Stimulated activated CD4-positive, alpha-beta T cell treated with anti-CD3 and anti-CD28 coated beads, Interleukin-4, amount 100 ng/mL, for 24 hours (primary cell): ENCODE measurements around the gene RPL13A.

Source experiments
- DNase-seq: peaks from one replicate; pipeline ENCODE4 v3.0.0-alpha.2; 2020

RPL13A gene

GRCh38 chr19:49486710-49487276 lies 615 bp upstream of the RPL13A start:
- DNase-seq, result no peak

- DNase-seq, result peak; percentile 41
These were observed 846 bp downstream of the RPL13A start for GRCh38 chr19:49488046-49488862.

DNA sequence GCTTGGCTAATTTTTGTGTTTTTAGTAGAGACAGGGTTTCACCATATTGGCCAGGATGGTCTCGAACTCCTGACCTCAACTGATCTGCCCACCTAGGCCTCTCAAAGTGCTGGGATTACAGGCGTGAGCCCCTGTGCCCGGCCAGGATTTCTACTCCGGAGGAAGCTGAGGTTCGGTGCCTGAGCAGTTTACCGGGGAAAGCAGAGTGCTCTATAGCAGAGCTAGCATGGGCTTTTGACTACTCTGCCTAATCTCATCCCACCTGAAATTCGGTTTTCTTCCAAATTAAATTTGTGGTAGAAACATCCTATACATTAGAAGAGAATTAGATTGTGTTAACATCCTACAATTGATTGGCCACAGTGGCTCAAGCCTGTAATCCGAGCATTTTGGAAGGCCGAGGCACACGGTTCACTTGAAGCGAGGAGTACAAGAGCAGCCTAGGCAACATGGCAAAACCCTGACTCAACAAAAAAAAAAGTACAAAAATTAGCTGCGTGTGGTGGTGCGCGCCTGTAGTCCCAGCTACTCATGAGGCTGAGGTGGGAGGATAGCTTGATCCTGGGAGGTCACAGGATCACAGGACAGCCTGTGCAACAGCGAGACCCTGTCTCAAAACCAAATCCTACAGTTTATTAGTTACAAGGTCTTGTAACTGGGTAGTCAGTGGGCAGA lies 1.6 kb downstream of the RPL13A start:
- DNase-seq, result no peak

- DNase-seq, result peak; percentile 61
These were observed 2.3 kb downstream of the RPL13A start for GRCh38 chr19:49489601-49490167.

GRCh38 chr19:49490287-49491029 lies 3.0 kb downstream of the RPL13A start:
- DNase-seq, result no peak

DNA sequence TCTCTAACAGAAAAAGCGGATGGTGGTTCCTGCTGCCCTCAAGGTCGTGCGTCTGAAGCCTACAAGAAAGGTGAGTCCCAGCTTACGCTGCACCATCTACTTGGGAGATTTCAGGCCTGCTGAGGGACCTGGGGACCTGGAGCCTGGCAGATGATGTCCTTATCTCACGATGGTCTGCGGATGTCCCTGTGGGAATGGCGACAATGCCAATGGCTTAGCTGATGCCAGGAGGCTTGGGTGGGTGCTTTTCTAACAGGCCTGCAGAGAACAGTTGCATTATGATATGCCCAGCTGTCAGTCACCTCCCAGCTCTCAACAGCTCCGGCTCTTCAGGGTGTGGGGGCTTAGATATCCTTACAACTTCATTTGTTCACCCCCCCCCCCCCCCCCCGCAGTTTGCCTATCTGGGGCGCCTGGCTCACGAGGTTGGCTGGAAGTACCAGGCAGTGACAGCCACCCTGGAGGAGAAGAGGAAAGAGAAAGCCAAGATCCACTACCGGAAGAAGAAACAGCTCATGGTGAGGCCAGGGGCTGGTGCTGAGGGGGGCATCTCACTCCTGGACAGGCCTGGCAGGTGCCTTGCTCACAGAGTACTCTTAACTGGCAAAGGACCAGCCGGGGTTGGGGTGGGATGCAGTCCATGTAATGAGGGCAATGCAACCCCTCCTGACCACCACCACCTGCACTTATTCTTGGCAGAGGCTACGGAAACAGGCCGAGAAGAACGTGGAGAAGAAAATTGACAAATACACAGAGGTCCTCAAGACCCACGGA lies 3.8 kb downstream of the RPL13A start:
- no peak for DNase-seq

DNA sequence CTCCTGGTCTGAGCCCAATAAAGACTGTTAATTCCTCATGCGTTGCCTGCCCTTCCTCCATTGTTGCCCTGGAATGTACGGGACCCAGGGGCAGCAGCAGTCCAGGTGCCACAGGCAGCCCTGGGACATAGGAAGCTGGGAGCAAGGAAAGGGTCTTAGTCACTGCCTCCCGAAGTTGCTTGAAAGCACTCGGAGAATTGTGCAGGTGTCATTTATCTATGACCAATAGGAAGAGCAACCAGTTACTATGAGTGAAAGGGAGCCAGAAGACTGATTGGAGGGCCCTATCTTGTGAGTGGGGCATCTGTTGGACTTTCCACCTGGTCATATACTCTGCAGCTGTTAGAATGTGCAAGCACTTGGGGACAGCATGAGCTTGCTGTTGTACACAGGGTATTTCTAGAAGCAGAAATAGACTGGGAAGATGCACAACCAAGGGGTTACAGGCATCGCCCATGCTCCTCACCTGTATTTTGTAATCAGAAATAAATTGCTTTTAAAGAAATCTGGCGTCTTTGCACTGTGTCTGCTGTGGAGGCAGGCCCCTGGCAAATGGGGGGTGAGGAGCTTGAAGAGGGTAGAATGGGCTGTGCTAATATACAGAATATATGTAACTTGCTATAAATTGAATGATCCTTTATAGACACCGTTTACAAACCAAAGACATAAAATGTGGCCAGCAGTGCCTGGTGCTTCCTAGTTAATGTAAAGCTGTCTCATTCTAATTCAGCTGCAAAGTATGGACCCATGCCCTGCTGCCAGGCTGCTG lies 4.6 kb downstream of the RPL13A start:
- DNase-seq, result no peak

GRCh38 chr19:49492573-49493405 lies 5.4 kb downstream of the RPL13A start:
- DNase-seq, result peak; percentile 46

GRCh38 chr19:49496574-49497008 lies 9.2 kb downstream of the RPL13A start:
- DNase-seq, result no peak

DNA sequence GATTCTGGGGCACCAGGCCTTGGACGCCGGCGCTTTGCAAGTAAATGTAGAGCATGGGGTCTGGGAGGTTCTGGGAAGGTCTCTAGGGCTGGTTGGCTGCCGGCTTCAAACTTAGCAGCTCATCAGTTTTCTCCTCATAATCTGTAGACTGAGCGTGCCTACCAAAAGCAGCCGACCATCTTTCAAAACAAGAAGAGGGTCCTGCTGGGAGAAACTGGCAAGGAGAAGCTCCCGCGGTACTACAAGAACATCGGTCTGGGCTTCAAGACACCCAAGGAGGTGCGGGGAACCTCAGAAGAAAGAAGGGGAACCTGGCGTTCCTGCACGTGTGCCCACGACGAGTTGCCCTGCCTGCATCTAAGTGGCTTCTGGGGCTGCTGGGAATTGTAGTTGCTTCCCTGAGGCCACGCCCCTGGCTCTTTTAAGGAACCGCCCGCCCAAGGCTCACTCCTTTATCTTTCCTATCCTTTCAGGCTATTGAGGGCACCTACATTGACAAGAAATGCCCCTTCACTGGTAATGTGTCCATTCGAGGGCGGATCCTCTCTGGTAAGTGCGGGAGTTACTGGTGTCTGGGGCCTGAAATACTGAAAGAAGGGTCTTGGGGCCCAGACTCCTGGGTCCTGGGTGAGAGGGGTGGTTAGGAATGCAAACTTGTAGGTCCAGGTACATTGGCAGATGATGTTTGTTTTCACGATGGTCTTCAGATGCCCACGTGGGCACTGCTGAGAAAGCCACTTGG lies 9.8 kb downstream of the RPL13A start:
- peak; percentile 84 for DNase-seq

- DNase-seq, result peak; percentile 26
These were observed 10.3 kb downstream of the RPL13A start for GRCh38 chr19:49497789-49498103.

DNA sequence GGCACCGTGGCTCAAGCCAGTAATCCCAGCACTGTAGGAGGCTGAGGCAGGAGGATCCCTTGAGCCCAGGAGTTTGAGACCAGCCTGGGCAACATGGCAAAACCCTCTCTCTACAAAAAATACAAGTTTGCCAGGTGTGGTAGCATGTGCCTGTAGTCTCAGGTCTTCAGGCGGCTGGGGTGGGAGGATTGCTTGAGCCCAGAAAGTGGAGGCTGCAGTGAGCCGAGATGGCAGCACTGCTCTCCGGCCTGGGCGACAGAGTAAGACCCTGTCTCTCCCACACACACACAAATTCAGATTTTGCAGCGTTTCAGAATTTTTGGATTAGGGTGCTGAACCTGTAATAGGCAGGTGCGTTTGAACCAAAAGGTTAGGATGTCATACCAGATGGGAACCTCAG lies 11.1 kb downstream of the RPL13A start:
- peak; percentile 12 for DNase-seq

GRCh38 chr19:49499030-49499670 lies 11.7 kb downstream of the RPL13A start:
- DNase-seq, result peak; percentile 41

- DNase-seq, result peak; percentile 50
These were observed 15.6 kb downstream of the RPL13A start for GRCh38 chr19:49502866-49503581.

GRCh38 chr19:49503582-49503962 lies 16.2 kb downstream of the RPL13A start:
- DNase-seq, result no peak

DNA sequence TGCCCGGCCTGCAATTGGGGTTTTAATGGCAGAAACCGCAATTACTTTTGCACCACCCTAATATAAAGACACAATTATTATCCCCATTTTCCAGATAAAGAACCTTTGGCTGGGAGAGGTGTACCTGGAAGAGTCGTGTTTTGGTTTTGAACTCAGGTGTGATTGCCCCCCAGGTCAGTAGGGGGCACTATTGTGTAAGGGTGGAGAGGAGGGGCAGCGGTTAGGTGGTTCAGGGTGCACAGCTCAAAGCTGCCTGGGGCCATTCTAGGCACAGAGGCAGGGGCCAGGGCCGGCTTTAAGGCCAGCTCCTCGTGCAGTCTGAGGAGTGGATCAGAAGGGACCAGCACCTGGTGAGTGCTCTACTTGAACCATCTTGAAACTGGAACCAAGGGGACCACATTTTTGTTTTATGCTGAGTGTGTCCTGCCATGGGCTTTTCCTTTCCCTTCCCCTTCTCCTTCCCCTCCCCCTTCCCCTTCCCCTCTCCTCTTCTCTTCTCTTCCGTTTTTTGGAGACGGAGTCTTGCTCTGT lies 19.2 kb downstream of the RPL13A start:
- DNase-seq, result peak; percentile 81

DNA sequence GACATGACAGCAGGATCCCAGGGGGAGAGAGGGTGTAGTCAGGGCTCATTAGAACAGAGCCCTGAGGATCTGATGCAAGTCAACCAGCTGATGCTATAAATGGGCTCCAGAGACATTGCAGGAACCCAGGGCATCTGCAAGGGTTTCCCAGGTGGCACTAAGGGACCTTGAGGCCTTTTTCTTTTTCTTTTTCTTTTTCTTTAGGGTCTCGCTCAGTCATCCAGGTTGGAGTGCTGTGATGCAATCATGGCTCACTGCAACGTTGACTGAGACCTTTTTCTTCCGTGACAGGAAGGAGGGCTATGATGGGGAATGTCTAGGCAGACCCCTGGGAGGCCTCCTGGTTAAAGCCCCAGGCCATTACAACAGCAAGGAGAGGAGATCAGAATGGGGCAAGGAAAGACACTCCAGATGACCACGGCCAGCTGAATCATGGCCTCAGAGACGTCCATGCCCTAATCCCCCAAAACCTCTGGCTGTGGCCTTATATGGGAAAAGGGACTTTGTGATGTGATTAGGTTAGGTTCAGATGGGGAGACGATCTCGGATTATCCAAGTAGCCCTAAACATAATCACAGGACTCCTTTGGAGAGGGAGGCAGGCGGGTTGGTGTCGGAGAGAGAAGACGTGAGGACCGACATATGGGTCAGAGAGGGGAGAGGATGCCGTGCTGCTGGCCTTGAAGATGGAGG lies 20.5 kb downstream of the RPL13A start:
- DNase-seq, result no peak
